C4-2B (cell line): Measurements from ENCODE around the gene SHOX.

Experiments used
- H3K27ac ChIP-seq: fragments of 450-650 bp; 2 replicates; pipeline ENCODE4 v1.5.1; 2017
- ZFX ChIP-seq: fragments of 450-650 bp; IDR thresholded peaks from 2 replicates; pipeline ENCODE4 v1.6.1; 2017
- TF ChIP-seq, protein P1 (sequence below): fragments of 450-650 bp; conservative IDR thresholded peaks from 2 replicates; pipeline ENCODE4 v1.5.1; 2017; ENCODE audit warnings: mild to moderate bottlenecking

Gene SHOX

DNA sequence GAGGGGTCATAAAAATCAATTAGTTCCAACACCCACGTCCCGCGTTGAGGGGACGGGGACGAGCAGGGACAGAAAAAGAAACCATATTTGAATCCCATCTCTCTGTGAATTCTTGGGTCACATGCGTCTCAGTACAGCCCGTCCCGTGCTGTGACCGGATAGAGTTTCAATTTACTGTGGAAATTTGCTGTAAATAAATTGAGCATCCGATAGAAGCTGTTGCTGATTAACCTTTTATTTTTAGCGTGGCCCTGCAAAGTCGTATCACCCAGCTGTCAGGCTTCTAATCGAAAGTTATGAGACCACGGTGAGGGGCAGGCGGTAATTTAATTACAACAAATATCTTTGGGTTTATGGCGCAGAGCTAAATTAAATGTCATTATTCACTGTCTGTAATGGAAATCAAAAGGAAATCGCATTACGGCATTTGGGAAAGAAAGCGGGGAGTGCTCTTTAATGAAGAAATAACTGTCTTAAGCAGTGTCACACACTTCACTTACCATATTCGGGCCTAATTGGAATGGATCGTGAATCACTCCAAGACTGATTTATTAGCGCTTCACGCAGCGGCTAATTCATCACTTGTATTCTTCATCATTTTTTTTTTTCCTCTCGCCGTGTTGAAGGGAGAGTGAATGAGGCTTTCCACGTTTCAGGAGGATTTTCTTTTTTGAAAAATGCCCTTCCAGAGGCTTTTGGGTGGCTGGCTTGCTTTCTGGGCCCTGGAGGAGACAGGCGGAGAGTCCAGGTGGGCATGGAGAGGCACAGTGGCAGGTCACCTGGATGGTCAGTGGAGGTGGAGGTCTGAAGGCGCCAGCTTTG lies 7.3 kb downstream of the SHOX start:
- TF ChIP-seq, protein P1, sequence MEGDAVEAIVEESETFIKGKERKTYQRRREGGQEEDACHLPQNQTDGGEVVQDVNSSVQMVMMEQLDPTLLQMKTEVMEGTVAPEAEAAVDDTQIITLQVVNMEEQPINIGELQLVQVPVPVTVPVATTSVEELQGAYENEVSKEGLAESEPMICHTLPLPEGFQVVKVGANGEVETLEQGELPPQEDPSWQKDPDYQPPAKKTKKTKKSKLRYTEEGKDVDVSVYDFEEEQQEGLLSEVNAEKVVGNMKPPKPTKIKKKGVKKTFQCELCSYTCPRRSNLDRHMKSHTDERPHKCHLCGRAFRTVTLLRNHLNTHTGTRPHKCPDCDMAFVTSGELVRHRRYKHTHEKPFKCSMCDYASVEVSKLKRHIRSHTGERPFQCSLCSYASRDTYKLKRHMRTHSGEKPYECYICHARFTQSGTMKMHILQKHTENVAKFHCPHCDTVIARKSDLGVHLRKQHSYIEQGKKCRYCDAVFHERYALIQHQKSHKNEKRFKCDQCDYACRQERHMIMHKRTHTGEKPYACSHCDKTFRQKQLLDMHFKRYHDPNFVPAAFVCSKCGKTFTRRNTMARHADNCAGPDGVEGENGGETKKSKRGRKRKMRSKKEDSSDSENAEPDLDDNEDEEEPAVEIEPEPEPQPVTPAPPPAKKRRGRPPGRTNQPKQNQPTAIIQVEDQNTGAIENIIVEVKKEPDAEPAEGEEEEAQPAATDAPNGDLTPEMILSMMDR = no peak
- TF ChIP-seq ZFX = no peak
- no peak overlapping the region for H3K27ac ChIP-seq

DNA sequence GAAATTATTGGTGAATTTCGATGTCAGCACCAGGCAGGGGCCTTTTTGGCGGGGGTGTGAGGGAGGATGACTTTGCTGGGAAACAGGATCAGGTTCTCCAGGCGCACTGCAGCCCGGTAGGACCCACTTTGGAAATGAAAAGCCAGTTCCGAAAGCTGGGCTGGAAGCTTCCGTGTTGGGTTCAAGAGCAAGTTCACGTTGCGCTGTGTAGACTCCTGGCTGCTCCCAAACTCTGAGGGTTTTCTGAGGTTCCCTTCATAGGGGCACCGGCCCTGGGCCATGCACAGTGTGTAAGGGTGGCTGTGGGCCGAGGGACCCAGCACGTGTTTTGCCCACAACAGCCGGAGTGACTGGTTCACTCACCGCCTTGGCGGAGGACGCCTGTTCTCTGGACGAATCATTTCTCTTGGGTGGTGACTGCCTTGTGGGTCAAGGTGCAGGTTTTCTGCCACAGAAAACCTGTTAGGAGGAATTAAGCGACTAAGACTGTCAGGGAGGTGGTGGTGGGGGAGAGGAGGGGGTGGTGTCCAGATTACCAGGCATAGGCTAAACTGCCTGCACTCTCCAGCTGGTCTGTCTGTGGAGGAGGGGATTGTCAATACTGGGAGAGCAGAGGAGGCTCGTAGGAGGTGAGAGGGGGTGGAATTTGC lies 8.0 kb downstream of the SHOX start:
- TF ChIP-seq, protein P1 = no peak
- no peak for TF ChIP-seq ZFX
- H3K27ac ChIP-seq = no peak overlapping the region

DNA sequence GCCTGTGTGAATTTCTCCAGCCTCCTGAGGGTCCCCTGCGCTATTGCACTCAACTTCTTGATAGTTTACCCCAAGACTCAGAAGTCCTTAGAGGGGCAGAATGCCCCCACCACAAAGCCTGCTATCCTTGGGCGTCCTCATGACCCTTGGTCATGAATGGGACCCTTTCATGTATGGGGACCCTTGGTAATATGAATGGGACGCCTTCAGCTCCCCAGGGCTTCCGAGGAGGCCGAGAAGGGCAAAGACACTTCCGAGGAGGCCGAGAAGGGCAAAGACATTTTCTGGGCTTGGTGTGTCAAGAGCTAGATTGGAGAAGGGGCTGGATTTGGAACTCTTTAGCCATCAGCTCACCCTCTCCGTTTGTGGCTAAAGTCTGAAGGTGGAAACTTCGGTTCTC lies 8.6 kb downstream of the SHOX start:
- H3K27ac ChIP-seq = no peak overlapping the region
- TF ChIP-seq, protein P1 = no peak
- no peak for TF ChIP-seq ZFX

GRCh38 chrX:640641-641040 lies 10.1 kb downstream of the SHOX start:
- no peak overlapping the region for H3K27ac ChIP-seq
- TF ChIP-seq, protein P1 = no peak
- no peak for TF ChIP-seq ZFX

DNA sequence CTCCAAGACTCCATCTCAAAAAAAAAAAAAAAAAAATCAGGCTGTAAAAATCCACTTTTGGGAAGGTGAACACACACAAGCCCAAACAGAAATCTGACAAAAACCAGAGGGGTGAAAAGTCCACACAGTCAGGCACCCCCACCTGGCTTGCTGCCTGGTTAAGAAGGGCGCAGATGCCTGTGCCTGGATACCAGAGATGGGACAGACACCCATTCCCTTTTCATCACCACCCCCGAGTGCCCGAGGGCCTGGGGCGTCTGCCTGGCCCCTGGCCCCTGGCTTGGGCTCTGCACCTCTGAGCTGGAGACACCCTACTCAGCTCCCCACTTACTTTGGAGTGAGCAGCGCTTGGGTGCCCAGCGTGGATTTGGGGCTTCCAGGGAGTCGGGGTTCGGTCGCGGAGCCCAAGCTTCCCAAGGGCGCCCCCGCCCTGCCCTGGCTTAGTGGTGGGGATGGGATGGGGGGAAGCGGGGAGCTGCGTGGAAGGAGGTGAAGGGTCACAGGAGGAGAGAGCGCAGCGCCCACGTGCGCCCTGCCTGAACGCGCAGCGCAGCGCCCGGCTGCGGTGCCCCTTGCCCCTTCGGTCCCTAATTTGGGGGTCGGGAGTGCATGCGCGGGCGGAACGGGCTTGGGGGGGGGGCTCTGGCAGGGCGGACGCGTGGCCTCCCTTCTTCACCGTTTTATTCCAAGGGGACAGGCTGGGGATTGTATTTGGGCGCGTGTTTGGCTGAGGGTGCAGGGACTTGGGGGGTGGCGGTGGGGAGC lies 11.3 kb downstream of the SHOX start:
- H3K27ac ChIP-seq = no peak overlapping the region
- no peak for TF ChIP-seq ZFX
- TF ChIP-seq, protein P1 = no peak

GRCh38 chrX:642436-643240 lies 12.0 kb downstream of the SHOX start:
- TF ChIP-seq, protein P1 = no peak
- TF ChIP-seq ZFX = no peak

More at GRCh38 chrX:642436-643240, 12.0 kb downstream of the SHOX start:
- no peak overlapping the region for H3K27ac ChIP-seq
